Peyer's patch (tissue), 4 donors: ENCODE results near the gene ATG4D.

Experiments
- CTCF ChIP-seq, 6 experiments: fragments of 450-650 bp in 4 of 6; fragments of 200-600 bp in 2 of 6; sonication (generic) in 1 of 6; IDR thresholded peaks; one replicate each; pipeline ENCODE4 v1.5.1; 2017 to 2019; ENCODE audit warnings: antibody characterized with exemption in 6 of 6, mild to moderate bottlenecking in 3 of 6, moderate library complexity in 1 of 6
- POLR2A ChIP-seq, 2 donors: fragments of 450-650 bp; IDR thresholded peaks; one replicate each; pipeline ENCODE4 v1.5.1; 2017; ENCODE audit warnings: antibody characterized with exemption in 2 of 2, mild to moderate bottlenecking in 2 of 2, moderate library complexity in 2 of 2

GRCh38 chr19:10543059-10543419 lies 665 bp upstream of the ATG4D start:
- TF ChIP-seq CTCF (IDR thresholded peaks at IDR 0.05) (no peak), POLR2A (IDR thresholded peaks at IDR 0.05) (no peak)
